Cortex of kidney (tissue), 1 donor: ENCODE results near the gene ENPP1.
"Not testable (repeated sequence)": the region's sequence is repeated elsewhere in the genome, so short reads cannot be mapped to it uniquely, and the experiment has no call there.

Experiments used
- DNase-seq: peaks from one replicate; lab custom pipeline; 2025; lab: John Stamatoyannopoulos, UW

Gene ENPP1

DNA sequence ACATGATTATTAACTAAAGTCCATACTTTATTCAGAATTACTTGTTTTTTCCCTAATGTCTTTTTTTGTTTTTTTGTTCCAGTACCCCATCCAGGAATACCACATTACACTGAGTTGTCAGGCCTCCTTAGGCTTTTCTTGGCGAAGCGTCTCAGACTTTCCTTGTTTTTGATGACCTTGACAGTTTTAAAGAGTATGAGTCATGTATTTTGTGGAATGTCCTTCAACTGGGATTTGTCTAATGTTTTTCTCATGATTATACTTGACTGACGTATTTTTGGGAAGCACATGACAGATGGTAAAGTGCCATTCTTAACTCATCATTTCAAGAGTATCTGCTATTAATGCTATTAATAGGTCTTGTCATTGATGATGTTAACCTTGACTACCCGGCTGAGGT lies 23.6 kb downstream of the ENPP1 start:
- no peak for DNase-seq

DNA sequence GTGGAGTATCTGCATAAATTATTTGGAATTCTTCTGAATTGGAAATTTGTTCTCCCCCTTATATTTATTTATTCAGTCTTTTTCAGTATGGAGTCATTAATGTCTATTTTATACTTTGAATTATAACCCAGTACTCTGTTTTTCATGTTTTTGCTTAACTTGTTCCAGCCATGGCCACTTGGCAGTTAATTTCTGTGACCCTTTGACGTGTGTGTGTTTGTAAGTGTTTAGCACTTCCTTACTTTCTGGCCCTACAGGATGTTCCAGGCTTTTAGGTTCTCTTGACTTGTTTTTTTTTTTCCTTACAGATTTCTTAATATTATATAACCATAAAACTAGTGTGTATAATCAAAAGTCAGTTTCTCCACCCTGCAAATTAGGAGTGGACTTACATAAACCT lies 24.1 kb downstream of the ENPP1 start:
- DNase-seq = no peak

DNA sequence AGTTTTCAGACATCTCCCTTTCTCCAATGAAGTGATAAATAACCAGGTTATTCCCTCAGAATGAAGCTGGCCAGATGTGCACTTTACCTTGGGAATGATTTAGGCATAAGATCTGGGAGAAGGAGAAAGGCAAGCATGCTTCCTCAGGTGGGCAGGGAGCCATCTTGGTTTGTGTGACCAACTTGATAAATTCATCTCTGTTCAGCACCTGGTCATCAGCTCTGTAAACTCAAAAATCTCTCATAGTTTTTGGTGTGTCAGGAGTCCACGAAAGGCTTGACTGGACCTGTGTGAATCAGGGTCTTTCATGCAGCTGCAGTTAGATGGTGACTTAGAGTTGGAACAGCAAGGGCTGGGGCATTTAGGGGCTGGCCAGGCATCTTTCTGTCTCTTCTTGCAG lies 24.5 kb downstream of the ENPP1 start:
- no peak for DNase-seq

DNA sequence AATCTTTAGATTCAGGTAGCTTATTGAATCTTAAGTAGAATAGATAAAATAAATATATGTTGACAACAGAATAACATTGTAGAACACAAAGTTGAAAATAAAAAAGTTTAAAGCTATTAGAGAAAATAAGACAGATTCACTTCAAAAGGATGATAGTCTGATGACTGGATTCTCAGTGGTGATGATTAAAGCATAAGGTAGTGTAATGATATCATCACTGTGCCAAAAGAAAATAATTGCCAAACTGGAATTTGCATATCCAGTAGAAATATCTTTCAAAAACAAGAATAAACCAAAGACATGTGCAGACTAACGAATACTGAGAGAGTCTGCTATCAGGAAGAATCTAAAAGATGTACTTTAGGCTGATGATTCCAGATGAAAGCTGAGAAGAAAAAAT lies 30.2 kb downstream of the ENPP1 start:
- no peak for DNase-seq

DNA sequence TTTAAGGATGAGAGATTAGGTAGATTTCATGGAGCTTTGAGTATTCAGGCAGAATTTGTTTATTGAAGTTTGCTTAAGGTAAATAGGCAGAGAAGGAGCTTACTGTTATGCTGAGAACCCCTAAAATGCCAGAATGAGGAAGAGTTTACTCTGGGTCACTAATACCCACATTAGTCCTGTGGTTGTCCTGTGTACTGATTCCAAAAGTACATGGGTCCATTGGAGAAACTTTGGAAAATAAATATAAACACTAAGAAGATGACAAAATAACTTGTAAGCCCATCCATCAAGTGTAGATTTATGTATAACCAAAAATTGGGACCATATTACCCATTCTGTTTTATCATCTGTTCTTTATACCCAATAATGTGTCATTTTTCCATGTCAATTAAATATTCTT lies 31.6 kb downstream of the ENPP1 start:
- no peak for DNase-seq

DNA sequence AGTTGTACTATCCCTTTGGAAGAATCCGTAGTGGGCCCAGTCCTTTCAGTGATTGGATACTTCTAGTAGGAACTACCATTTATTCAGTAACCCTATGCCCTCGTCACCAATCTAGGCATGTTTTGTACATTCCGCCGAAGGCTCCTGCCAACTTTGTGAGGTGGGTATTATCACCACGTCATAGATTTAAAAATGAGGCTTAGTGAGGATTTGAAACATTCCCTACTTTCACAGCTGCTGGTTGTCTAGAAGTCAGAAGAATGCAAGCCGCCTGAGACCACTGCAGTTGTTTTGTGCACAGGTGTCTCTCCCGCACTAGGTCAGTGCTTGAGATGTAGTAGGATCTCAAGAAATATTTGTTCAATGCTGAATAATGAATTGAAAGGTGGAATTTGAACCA lies 32.6 kb downstream of the ENPP1 start:
- no peak for DNase-seq

DNA sequence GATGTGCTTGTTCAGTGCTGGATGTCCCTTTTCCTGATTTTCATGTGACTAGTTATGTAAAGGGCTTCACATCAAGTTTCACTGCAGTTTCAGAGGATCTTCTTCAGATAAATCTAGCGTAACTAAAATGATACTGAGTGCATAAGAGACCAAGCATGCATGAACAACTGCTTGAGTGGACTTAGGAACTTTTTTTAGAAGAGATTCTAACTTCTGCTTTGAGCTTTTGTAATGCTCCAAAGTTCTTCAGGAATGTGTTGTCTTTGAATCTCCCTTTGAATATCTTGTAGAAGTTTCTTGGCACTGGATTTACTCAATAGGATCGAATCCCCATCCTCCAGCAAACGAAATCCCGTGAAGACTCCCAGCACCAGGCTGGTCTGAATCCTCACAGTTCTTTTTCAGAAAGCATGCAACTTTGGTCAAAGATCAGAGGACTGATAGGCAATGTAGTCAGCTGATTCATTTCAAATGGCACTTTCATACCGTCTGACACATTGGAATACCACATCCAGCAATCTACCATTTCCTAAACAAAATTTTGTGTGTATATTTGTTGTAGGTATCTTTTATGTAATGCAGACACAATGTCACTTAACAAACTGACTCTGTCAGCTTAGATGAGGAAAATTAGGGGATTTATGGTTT lies 33.2 kb downstream of the ENPP1 start:
- no peak for DNase-seq

DNA sequence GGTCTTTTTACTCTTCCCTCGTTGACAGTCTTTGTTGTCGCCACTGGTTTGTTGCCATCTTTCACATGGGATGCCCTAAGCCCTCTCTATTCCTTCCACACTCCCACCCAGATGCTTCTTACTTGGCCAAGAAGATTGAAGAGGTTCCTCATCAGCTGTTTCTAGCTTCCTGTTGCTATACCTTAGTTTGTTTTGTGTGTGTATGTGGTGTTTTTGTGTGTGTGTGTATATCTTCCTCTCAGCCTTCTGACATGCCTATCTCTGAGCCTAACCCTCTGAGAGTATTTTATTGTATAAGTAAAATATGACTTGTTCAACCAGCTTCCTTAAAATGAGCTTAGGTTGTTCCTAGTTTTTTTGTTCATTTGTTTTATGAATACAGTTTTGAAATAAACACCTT lies 35.9 kb downstream of the ENPP1 start:
- DNase-seq = no peak

DNA sequence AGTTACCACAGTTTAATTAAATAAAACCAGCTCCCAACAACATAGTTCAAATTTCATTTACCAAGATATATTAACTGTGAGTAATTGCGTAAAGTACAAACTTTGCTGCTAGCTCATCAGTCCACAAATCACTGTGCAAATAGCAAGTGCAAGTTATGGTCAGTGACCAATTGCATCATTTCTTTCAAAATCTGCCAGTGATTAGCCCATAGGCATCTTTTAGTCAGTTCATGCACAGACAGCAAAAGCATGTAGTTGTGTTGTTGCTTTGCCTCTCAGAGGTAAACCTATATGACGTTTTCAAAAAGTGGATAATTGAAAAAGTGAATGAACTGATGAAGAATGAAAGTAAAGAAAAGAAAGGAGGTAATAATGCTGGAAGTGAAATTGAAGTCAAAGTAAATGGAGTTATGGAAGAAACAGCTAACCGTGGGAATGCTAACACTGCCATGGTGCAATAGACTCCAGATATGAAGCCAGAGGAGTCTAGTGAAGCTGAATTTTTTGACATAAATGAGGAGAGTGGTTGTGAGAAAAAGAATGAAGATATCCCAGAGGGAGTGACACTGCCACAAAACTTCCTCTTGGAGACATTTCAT lies 36.5 kb downstream of the ENPP1 start:
- DNase-seq = no peak

DNA sequence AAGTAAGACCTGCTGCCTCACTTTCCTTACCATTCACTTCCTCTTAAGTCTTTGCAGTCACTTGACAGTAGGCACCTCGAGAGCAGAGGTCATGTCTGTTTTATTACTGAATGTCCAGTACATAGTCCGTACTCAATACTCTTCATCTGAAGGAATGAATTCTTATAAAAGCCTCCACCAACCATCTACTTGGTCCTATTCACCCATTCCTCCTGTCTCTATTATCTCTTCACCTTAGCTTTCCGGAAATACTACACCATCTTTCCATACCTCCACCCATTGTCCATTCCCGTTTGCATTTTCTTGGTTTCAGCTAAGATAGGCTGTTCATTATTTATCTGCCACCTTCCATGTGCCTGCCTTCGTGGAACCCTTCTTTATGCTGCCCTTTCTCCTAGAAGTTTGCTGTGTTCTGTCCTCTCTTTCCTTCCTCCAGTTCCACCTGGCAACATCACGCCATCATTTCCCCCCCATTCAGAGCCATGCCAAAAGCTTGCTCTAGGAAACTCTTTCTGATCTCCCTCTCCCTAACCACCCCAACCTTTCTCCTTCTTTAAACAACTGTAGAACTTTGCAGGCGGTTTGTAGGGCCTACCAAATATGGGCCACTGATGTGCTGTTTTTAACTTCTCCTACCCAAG lies 38.3 kb downstream of the ENPP1 start:
- DNase-seq = no peak

DNA sequence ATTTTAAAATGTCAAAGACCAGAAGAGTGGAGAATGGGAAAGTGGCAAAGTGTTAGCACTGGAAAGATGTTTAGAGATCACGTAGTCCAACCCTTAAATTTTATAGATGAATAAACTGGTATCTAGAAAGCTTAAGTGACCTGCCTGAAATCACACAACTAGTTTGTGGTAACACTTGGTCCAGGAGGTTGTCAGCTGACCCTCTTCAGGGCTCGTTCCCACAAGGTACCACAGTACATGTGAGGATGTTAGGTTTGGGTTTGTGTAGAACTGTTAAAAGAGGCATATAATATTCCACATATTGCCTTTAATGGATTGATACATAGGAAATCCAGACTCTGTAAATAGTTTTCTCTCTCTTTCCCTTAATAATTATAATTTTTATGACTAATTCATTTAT lies 39.1 kb downstream of the ENPP1 start:
- no peak for DNase-seq

DNA sequence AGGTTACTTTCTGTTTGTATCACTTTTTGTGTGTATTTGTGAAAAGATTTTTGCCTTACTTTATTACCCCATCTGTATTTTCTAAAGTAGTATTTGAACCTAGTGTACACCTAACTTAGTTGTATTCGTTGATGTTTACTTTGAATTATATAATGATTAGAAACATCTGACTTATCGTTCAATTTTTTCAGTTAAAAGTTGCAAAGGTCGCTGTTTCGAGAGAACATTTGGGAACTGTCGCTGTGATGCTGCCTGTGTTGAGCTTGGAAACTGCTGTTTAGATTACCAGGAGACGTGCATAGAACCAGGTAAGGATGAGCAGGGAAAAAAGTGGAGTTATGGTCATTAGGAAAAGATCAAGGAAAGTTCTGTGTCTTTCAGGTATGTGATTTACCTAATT lies 42.0 kb downstream of the ENPP1 start:
- DNase-seq = no peak

DNA sequence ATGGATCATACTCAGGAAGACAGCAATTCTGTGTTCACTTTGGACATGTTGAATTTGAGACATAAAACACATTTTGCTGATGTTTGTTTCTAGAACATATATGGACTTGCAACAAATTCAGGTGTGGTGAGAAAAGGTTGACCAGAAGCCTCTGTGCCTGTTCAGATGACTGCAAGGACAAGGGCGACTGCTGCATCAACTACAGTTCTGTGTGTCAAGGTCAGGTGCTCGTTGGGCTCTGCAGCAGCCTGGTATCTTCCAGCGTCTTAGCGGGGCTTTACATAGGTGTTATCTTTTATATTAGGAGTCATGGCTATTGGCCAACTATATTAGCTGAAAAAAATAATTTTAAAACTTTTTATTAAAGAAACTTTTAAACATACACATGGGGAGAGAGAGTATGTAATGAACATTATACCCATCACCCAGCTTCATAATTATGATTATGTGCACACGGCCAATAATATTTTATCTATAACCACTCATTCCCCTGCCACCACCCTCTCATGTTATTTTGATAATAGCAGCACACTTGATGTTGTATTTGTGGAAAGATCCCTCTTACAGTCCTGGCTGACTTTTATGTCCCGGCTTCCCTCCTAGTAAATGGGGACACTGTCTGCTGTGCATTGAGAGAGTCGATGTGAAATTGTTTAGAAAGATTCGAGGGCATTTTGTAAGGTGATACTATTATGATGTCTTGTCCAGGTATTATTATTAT lies 43.4 kb downstream of the ENPP1 start:
- no peak for DNase-seq

DNA sequence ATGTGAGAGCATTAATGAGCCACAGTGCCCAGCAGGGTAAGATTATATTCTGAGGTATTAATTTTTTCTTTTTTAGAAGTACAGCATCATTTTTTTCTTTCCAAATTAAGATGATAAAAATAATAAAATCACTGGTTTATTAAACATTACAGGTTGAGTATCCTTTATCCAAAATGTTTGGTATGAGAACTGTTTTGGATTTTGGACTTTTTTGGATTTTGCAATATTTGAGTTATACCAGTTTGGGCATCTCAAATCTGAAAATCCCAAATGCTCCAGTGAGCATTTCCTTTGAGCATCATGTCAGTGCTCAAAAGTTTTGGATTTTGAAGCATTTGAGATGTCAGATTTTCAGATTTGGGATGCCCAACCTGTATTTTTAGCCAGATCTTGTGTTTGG lies 44.4 kb downstream of the ENPP1 start:
- DNase-seq = no peak

DNA sequence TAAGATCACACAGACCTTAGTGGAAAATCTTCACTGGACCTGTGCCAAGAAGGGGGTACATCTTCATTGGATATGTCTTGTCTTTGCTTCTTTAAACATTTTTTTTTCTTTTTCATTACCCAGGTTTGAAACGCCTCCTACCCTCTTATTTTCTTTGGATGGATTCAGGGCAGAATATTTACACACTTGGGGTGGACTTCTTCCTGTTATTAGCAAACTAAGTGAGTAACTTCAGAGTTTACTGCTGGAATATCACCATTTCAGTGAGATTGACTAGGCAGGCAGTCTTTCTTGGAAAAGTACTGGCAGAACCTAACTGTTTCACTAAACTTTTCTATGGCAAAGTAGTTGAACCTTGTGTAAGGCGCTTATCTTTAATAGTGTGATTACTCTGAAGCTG lies 47.0 kb downstream of the ENPP1 start:
- DNase-seq = no peak

DNA sequence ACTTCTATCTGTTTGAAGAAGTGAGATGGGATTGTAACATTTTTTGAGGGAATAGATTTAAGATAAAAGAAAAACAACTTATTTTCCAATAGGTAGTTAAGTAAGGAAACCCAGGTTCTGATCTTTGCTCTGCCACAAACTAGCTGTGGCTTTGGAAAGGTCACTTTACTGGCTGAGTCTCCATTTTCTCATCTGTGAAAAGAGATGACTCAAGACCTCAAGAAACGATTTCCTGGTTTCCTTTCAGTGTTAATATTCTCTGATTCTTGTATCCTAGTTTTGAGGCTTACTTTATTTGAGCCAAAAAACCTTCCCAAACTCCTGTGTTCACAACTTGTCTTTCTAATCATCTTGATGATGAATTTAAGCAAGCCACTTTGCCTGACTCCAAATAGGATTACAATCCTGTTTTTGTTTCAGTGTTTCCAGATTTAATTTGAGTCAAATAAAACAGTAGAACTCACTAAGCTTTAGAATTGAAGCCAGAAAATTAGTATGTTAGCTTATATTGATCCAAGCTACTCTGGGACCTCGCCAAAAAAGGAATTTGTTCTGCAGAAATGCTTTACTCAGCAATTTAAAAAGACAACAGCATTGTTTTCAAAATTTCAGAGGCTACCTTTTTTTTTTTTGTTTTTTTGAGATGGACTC lies 51.1 kb downstream of the ENPP1 start:
- DNase-seq = no peak

DNA sequence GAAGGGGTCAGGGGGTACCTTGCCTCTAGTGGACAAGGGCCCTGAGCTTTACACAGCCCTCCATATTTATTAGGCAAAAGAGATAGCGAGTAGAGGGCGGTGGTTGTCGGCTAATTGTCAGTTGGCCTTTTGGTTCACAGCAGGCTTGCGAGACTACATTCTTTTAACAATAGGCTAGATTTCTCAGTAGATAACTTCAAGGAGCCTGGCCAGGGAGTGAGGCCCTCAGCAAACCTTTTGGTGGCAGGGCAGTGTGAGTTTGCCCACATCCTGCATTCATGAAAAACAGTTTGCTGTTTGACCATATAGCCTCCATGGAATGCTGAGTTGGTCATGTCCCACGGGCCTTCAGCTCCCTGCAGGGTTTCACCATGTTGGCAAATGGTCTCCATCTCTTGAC lies 51.8 kb downstream of the ENPP1 start:
- not testable (repeated sequence) for DNase-seq

DNA sequence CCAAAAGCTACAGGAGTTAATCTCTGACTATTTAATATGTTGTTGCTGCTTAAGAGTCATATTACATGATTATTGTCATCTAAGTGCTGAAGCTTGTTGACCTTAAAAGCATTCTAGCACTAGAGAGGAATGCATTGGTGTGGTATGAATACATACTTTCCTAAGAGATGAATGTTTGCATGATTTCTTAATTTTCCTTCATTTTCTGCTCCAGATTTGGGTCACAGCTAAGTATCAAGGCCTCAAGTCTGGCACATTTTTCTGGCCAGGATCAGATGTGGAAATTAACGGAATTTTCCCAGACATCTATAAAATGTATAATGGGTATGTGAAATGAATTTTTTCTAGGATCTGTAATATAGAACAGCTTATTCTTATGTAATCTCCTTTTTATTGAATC lies 53.6 kb downstream of the ENPP1 start:
- DNase-seq = no peak

DNA sequence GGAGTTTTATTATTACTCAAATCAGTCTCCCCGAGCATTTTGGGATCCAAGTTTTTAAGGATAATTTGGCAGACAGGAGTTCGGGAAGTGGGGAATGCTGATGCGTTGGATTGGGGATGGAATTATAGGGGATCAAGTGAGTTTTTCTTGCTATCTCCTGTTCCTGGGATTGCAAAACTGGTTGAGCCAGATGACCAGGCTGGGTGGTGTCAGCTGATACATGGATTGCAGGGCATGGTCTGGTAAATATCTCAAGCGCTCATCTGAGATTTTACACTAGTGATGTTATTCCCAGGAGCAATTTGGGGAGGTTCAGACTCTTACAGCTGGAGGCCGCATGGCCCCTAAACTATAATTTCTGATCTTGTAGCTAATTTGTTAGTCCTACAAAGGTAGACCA lies 54.7 kb downstream of the ENPP1 start:
- no peak for DNase-seq

DNA sequence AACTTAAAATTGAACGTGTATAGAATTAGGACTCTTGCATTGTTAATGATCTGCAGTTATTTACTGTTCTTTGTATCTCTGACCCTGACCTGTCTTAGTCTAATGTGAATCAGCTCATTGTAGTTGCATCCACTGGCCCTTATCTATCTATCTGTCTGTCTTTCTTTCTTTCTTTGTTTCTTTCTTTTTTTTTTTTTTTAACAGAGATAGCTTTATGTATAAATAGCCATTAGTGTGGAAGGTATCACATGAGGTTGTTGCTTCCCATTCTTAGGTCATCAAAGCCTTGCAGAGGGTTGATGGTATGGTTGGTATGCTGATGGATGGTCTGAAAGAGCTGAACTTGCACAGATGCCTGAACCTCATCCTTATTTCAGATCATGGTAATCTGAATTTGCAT lies 59.9 kb downstream of the ENPP1 start:
- no peak for DNase-seq

DNA sequence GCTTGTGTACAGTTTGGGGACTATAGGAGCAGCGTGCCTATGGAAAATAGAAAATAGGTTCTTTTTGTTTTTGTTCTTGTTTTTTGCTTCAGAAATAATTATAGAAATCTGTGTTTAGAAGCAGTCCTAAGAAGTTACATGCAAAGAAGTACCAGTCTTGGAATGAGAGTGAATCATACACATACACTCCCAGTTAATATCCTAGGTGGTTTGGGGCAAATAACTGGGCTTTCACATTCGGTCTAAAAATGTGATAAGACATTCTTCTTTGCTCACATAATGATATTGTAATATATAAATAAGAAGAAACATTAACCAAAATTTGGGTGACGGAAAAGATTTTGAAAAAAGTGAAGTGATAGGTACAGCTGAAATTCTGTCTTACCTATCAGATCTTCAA lies 61.0 kb downstream of the ENPP1 start:
- DNase-seq = no peak

DNA sequence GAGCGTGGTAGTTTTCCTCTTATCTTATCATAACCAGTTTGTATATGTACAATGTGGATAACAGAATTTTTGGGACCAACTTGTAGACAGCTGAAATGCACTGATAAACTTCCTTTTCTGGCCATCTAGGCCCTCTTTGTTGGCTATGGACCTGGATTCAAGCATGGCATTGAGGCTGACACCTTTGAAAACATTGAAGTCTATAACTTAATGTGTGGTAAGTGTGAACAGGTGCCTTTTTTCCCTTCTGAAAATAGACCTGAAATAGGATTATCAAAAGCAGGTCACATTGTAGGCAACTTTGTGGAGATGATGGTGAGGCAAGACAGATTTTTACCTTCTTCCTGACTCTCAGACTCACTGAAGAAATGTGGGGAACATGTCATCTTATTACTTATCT lies 67.8 kb downstream of the ENPP1 start:
- DNase-seq = no peak

DNA sequence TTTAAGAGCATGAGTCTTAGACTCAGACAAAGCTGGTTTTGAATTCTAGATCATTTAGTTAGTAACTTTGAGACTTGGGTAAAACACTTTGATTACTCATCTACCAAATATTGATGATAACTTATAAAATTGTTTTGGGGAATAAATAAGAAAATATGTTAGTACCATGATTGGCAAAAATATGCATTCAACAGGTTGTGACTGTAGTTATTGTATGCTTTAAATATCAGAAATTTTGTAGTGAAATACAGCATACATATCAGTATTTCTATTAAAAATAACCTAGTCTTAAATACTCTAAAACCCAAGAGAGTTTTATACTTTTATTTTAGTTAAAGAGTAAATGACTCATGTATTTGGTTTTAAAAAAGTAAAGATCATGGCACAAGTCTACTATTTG lies 68.7 kb downstream of the ENPP1 start:
- no peak for DNase-seq
